ENCODE data around the gene CPSF7.

Gene CPSF7

GRCh38 chr11:61416941-61417340 lies 12.8 kb downstream of the CPSF7 start:
- H3K27ac ChIP-seq (ENCODE audit: low read depth, low read length): no peak overlapping the region
- H3K27me3 ChIP-seq (ENCODE audit: low read length): no peaks in the 10 kb centered on the region
- no peak overlapping the region for H2AFZ ChIP-seq (ENCODE audit: low read depth, low read length, severe bottlenecking)
- H3K4me3 ChIP-seq (ENCODE audit: insufficient read depth, low read length, poor library complexity, severe bottlenecking): no peak overlapping the region
- H3F3A ChIP-seq (ENCODE audit: insufficient read depth): peaks cover 4% of the 10 kb centered on the region; the same call in 1 of the 2 replicates
- H3K36me3 ChIP-seq (ENCODE audit: low read length): peaks cover 68% of the 10 kb centered on the region
- no peak overlapping the region for H3K9ac ChIP-seq (ENCODE audit: low read length)
- H3K9me3 ChIP-seq (ENCODE audit: insufficient read depth, low read length): no peaks in the 10 kb centered on the region
- peaks cover 14% of the 10 kb centered on the region for H4K20me1 ChIP-seq (ENCODE audit: low read depth, low read length)
- H3K79me2 ChIP-seq (ENCODE audit: insufficient read depth, low read length): peaks cover 33% of the 10 kb centered on the region
- no peak overlapping the region for H3K4me2 ChIP-seq (ENCODE audit: low read depth, low read length, poor library complexity, severe bottlenecking)
- TF ChIP-seq CTCF (IDR thresholded peaks at IDR 0.05; ENCODE audit: insufficient read depth, low read length, poor library complexity, severe bottlenecking): no peak
- TF ChIP-seq EZH2phosphoT487 (conservative IDR thresholded peaks at IDR 0.05; ENCODE audit: low read length): no peak
- H3K9me2 ChIP-seq (replicated peaks; ENCODE audit: insufficient read depth, low read length): no peaks in the 10 kb centered on the region

GRCh38 chr11:61415381-61415780 lies 14.4 kb downstream of the CPSF7 start:
- Histone ChIP-seq H3K36me3 (ENCODE audit: low read length) (peaks cover 71% of the 10 kb centered on the region), H3K27ac (ENCODE audit: low read depth, low read length) (no peak overlapping the region), H3K79me2 (ENCODE audit: insufficient read depth, low read length) (peaks cover 17% of the 10 kb centered on the region), H3K9me3 (ENCODE audit: insufficient read depth, low read length) (no peaks in the 10 kb centered on the region), H3F3A (ENCODE audit: insufficient read depth) (peaks cover 4% of the 10 kb centered on the region; the same call in 1 of the 2 replicates), H3K27me3 (ENCODE audit: low read length) (no peaks in the 10 kb centered on the region), H3K4me2 (ENCODE audit: low read depth, low read length, poor library complexity, severe bottlenecking) (no peak overlapping the region), H3K4me3 (ENCODE audit: insufficient read depth, low read length, poor library complexity, severe bottlenecking) (no peak overlapping the region), H3K9me2 (replicated peaks; ENCODE audit: insufficient read depth, low read length) (no peaks in the 10 kb centered on the region), H2AFZ (ENCODE audit: low read depth, low read length, severe bottlenecking) (no peak overlapping the region), H3K9ac (ENCODE audit: low read length) (no peak overlapping the region), H4K20me1 (ENCODE audit: low read depth, low read length) (peaks cover 16% of the 10 kb centered on the region; the same call in 1 of the 2 replicates)
- TF ChIP-seq EZH2phosphoT487 (conservative IDR thresholded peaks at IDR 0.05; ENCODE audit: low read length): no peak
- no peak for TF ChIP-seq CTCF (IDR thresholded peaks at IDR 0.05; ENCODE audit: insufficient read depth, low read length, poor library complexity, severe bottlenecking)

- H3K27ac ChIP-seq (ENCODE audit: low read depth, low read length): no peak overlapping the region
- H3K9me2 ChIP-seq (replicated peaks; ENCODE audit: insufficient read depth, low read length): no peaks in the 10 kb centered on the region
- no peak overlapping the region for H3K9ac ChIP-seq (ENCODE audit: low read length)
- no peaks in the 10 kb centered on the region for H3K9me3 ChIP-seq (ENCODE audit: insufficient read depth, low read length)
- peaks cover 18% of the 10 kb centered on the region; the same call in 1 of the 2 replicates for H4K20me1 ChIP-seq (ENCODE audit: low read depth, low read length)
- no peak overlapping the region for H3K4me3 ChIP-seq (ENCODE audit: insufficient read depth, low read length, poor library complexity, severe bottlenecking)
- peaks cover 4% of the 10 kb centered on the region; the same call in 1 of the 2 replicates for H3F3A ChIP-seq (ENCODE audit: insufficient read depth)
- H3K36me3 ChIP-seq (ENCODE audit: low read length): peaks cover 72% of the 10 kb centered on the region
- TF ChIP-seq CTCF (IDR thresholded peaks at IDR 0.05; ENCODE audit: insufficient read depth, low read length, poor library complexity, severe bottlenecking) (no peak), EZH2phosphoT487 (conservative IDR thresholded peaks at IDR 0.05; ENCODE audit: low read length) (no peak)
- H3K4me2 ChIP-seq (ENCODE audit: low read depth, low read length, poor library complexity, severe bottlenecking): no peak overlapping the region
- no peaks in the 10 kb centered on the region for H3K27me3 ChIP-seq (ENCODE audit: low read length)
- H3K79me2 ChIP-seq (ENCODE audit: insufficient read depth, low read length): peaks cover 9% of the 10 kb centered on the region
- no peak overlapping the region for H2AFZ ChIP-seq (ENCODE audit: low read depth, low read length, severe bottlenecking)
Measured at GRCh38 chr11:61414547-61414946, 15.2 kb downstream of the CPSF7 start.
